Stimulated activated CD8-positive, alpha-beta memory T cell treated with anti-CD3 and anti-CD28 coated beads, Interleukin-4, amount 100 ng/mL, for 4 hours (primary cell): ENCODE data around the gene MAEL.

Experiments used
- DNase-seq, 2 donors: peaks; one replicate each; pipeline ENCODE4 v3.0.0-alpha.2; 2020; ENCODE audit warnings: low read depth in 2 of 2, low spot score in 1 of 2

The MAEL gene

GRCh38 chr1:167054946-167055630 lies 66.0 kb downstream of the MAEL start:
- no peak for DNase-seq

GRCh38 chr1:167056529-167057231 lies 67.6 kb downstream of the MAEL start:
- DNase-seq, result no peak

GRCh38 chr1:167057241-167057688 lies 68.2 kb downstream of the MAEL start:
- no peak for DNase-seq

GRCh38 chr1:167059045-167059808 lies 70.1 kb downstream of the MAEL start:
- peak; percentile 23 to 68 for DNase-seq

GRCh38 chr1:167059809-167060107 lies 70.7 kb downstream of the MAEL start:
- DNase-seq, result no peak

GRCh38 chr1:167060141-167061072 lies 71.3 kb downstream of the MAEL start:
- DNase-seq, result no peak

GRCh38 chr1:167061073-167061464 lies 72.0 kb downstream of the MAEL start:
- DNase-seq, result no peak

GRCh38 chr1:167064621-167065020 lies 75.5 kb downstream of the MAEL start:
- DNase-seq, result no peak

GRCh38 chr1:167065471-167065870 lies 76.4 kb downstream of the MAEL start:
- DNase-seq, result no peak

- peak; percentile 44 to 76 for DNase-seq
Observed at GRCh38 chr1:167066333-167067122, 77.4 kb downstream of the MAEL start.

- no peak for DNase-seq
Observed at GRCh38 chr1:167067904-167068303, 78.8 kb downstream of the MAEL start.

- no peak for DNase-seq
Observed at GRCh38 chr1:167068761-167069160, 79.7 kb downstream of the MAEL start.

GRCh38 chr1:167071286-167071685 lies 82.2 kb downstream of the MAEL start:
- DNase-seq, result no peak
